HPDE6-E6E7 (cell line): ENCODE measurements around the gene HAPLN1.
"Not testable (repeated sequence)": the region's sequence is repeated elsewhere in the genome, so short reads cannot be mapped to it uniquely, and the experiment has no call there.

Experiments used
- DNase-seq: peaks from one replicate; pipeline ENCODE4 v3.0.0; 2011; ENCODE audit warnings: missing footprints; ENCODE audit errors: extremely low spot score

The HAPLN1 gene

GRCh38 chr5:83720836-83721537, at the start of gene HAPLN1:
HAPLN1 (minus strand) TSS chr5:83720855; CDS start chr5:83673523, 47,332 bp downstream.
- no peak for DNase-seq

- DNase-seq: no peak
Measured at GRCh38 chr5:83767409-83767992, 46.8 kb upstream of the HAPLN1 start.

- no peak for DNase-seq
Measured at GRCh38 chr5:83764101-83764500, 43.4 kb upstream of the HAPLN1 start.

- no peak for DNase-seq
Measured at GRCh38 chr5:83760579-83760978, 39.9 kb upstream of the HAPLN1 start.

GRCh38 chr5:83752700-83753099, 32.0 kb upstream of the HAPLN1 start:
- no peak for DNase-seq

- no peak for DNase-seq
Measured at GRCh38 chr5:83751201-83751600, 30.5 kb upstream of the HAPLN1 start.

- DNase-seq: no peak
Measured at GRCh38 chr5:83750749-83751148, 30.1 kb upstream of the HAPLN1 start.

- no peak for DNase-seq
Measured at GRCh38 chr5:83745816-83746215, 25.2 kb upstream of the HAPLN1 start.

- no peak for DNase-seq
Measured at GRCh38 chr5:83744821-83745220, 24.2 kb upstream of the HAPLN1 start.

GRCh38 chr5:83742089-83742488, 21.4 kb upstream of the HAPLN1 start:
- DNase-seq: no peak

- DNase-seq: no peak
Measured at GRCh38 chr5:83741571-83741970, 20.9 kb upstream of the HAPLN1 start.

- DNase-seq: no peak
Measured at GRCh38 chr5:83740741-83741140, 20.1 kb upstream of the HAPLN1 start.

GRCh38 chr5:83736169-83736568, 15.5 kb upstream of the HAPLN1 start:
- DNase-seq: not testable (repeated sequence)

- not testable (repeated sequence) for DNase-seq
Measured at GRCh38 chr5:83735058-83735457, 14.4 kb upstream of the HAPLN1 start.

- DNase-seq: no peak
Measured at GRCh38 chr5:83731638-83732037, 11.0 kb upstream of the HAPLN1 start.

GRCh38 chr5:83729362-83729761, 8.7 kb upstream of the HAPLN1 start:
- no peak for DNase-seq

- DNase-seq: no peak
Measured at GRCh38 chr5:83726912-83727311, 6.3 kb upstream of the HAPLN1 start.

- no peak for DNase-seq
Measured at GRCh38 chr5:83724935-83725334, 4.3 kb upstream of the HAPLN1 start.

GRCh38 chr5:83724001-83724400, 3.3 kb upstream of the HAPLN1 start:
- DNase-seq: no peak

GRCh38 chr5:83723031-83723430, 2.4 kb upstream of the HAPLN1 start:
- DNase-seq: no peak

- DNase-seq: peak; percentile 66
Measured at GRCh38 chr5:83721953-83722901, 1.6 kb upstream of the HAPLN1 start.

GRCh38 chr5:83718936-83719495, 1.6 kb downstream of the HAPLN1 start:
- no peak for DNase-seq
